Spleen (tissue), 11 donors: ENCODE results near the gene SPAAR. TPM values are rescaled to one million over a fixed set of nuclear protein-coding genes. Genes with fewer than 3 reads are reported as not detected.
"Not testable (repeated sequence)": the region's sequence is repeated elsewhere in the genome, so short reads cannot be mapped to it uniquely, and the experiment has no call there.

Source experiments
- DNase-seq: peaks from one replicate; pipeline ENCODE4 v3.0.0-alpha.2; 2020
- H3K27ac ChIP-seq, 8 donors: fragments of 200-600 bp; sonication (generic) in 7 of 8; 1 replicate in 4 of 8; 2 replicates in 4 of 8; pipeline versions ENCODE4 v1.5.0 to v1.8.0; 2016 to 2021; ENCODE audit warnings: inconsistent platforms in 4 of 8, mild to moderate bottlenecking in 4 of 8, moderate library complexity in 1 of 8
- H3K27me3 ChIP-seq, 7 donors: fragments of 200-600 bp; sonication (generic) in 6 of 7; replicated peaks in 1 of 7; 1 replicate in 4 of 7; 2 replicates in 3 of 7; pipeline versions ENCODE4 v1.5.0 to v1.8.0; 2016 to 2021; ENCODE audit warnings: inconsistent platforms in 3 of 7, mild to moderate bottlenecking in 1 of 7
- H3K36me3 ChIP-seq, 6 donors: fragments of 200-600 bp; sonication (generic) in 5 of 6; 1 replicate in 4 of 6; 2 replicates in 2 of 6; pipeline versions ENCODE4 v1.5.0 to v1.8.0; 2016 to 2021; ENCODE audit warnings: inconsistent platforms in 2 of 6
- H3K4me1 ChIP-seq, 6 donors: fragments of 200-600 bp; sonication (generic) in 5 of 6; 1 replicate in 3 of 6; 2 replicates in 3 of 6; pipeline versions ENCODE4 v1.5.0 to v1.8.0; 2016 to 2021; ENCODE audit warnings: inconsistent platforms in 3 of 6
- H3K4me3 ChIP-seq, 8 donors: fragments of 200-600 bp; sonication (generic) in 7 of 8; 1 replicate in 4 of 8; 2 replicates in 4 of 8; pipeline versions ENCODE4 v1.5.0 to v1.8.0; 2016 to 2021; ENCODE audit warnings: inconsistent platforms in 4 of 8, mild to moderate bottlenecking in 4 of 8, moderate library complexity in 2 of 8
- H3K9me3 ChIP-seq, 8 donors: fragments of 200-600 bp; sonication (generic) in 7 of 8; 1 replicate in 4 of 8; 2 replicates in 4 of 8; pipeline versions ENCODE4 v1.5.0 to v1.8.0; 2016 to 2021; ENCODE audit warnings: inconsistent platforms in 4 of 8
- CTCF ChIP-seq, 11 experiments: fragments of 200-600 bp in 7 of 11; fragments of 450-650 bp in 4 of 11; sonication (generic) in 4 of 11; IDR thresholded peaks in 8 of 11; conservative IDR thresholded peaks in 3 of 11; 1 replicate in 7 of 11; 2 replicates in 4 of 11; pipeline versions ENCODE4 v1.4.0 to v1.8.0; 2016 to 2021; ENCODE audit warnings: antibody characterized with exemption in 11 of 11, inconsistent platforms in 4 of 11, mild to moderate bottlenecking in 1 of 11
- POLR2A ChIP-seq, 3 donors: fragments of 450-650 bp; IDR thresholded peaks; one replicate each; pipeline ENCODE4 v1.5.1; 2017; ENCODE audit warnings: antibody characterized with exemption in 3 of 3, mild to moderate bottlenecking in 1 of 3
- POLR2AphosphoS5 ChIP-seq, 3 donors: sonication (generic); formaldehyde crosslinking; IDR thresholded peaks; one replicate each; pipeline ENCODE4 v1.5.1; 2017; ENCODE audit warnings: antibody characterized with exemption in 3 of 3
- WGBS, 5 donors: extraction: QIAGEN DNeasy Blood & Tissue Kit in 3 of 5; methylation state at CpG; one replicate each; pipeline versions ENCODE4 v1.1.5 to v1.1.7; 2013 to 2018; 5-methylcytosine and 5-hydroxymethylcytosine counted together
- intact Hi-C: fragments of 100-400 bp; cut with DNase I; formaldehyde crosslinking; loops from one replicate; pipeline ENCODE4 v1.15.0; 2023; ENCODE audit warnings: low total_unique reads
- polyA plus RNA-seq, 3 donors: library from polyadenylated mRNA; stranded (reverse); fragments of 200-250 nt; gene quantifications; one replicate each; pipeline ENCODE4 v1.2.1, GENCODE V29; 2013
- total RNA-seq, 7 donors: library from RNA; depleted of rRNA in 3 of 7; stranded (reverse); fragments of >200 nt in 3 of 7; fragmentation: NEBNext Ultra II Directional in 4 of 7; extraction: Animal tissue kit (Norgen Biotek cat#: 25700) in 4 of 7; gene quantifications; one replicate each; pipeline versions ENCODE4 v1.1.0 to v1.2.1, GENCODE V29; 2016 to 2021
- donor health status: healthy with polysubstance abuse.
- donor health status: DM: no; HTN: no; CAD: no; lungs with moderate emphysema.
- donor health status: DM: no; HTN: no; CAD: no.
- donor health status: Bipolar disorder and iron deficiency.
- donor health status: healthy.
- donor health status: DM: no; HTN: no; CAD: no.
- donor health status: DM: yes; HTN: yes; CAD: no.

SPAAR gene
- total and polyA plus RNA-seq, 10 donors = 0.46 to 3.8 (median 1.5) TPM

- TF ChIP-seq POLR2A (IDR thresholded peaks at IDR 0.05) (no peak), CTCF (IDR thresholded peaks at IDR 0.05 in 8 of 11, conservative IDR thresholded peaks at IDR 0.05 in 3 of 11) (no peak), POLR2AphosphoS5 (IDR thresholded peaks at IDR 0.05) (no peak)
- Histone ChIP-seq H3K36me3 (no peaks in the 10 kb centered on the region), H3K27ac (no peak overlapping the region), H3K4me3 (no peak overlapping the region), H3K4me1 (peaks cover 0 to 9% (median 3%) of the 10 kb centered on the region in 6 donors), H3K27me3 (peaks cover 0 to 7% (median 0%) of the 10 kb centered on the region in 7 donors), H3K9me3 (no peaks in the 10 kb centered on the region)
- DNase-seq = no peak
- WGBS, 5 donors = 79 to 98% (median 90%) methylated on average over 3 of the region's 3 CpGs
- intact Hi-C loops = no loop called here
Measured at GRCh38 chr9:35930989-35931388, 21.7 kb downstream of the SPAAR start.

- Histone ChIP-seq H3K9me3 (no peaks in the 10 kb centered on the region), H3K27me3 (peaks cover 0 to 7% (median 0%) of the 10 kb centered on the region in 7 donors), H3K4me1 (peaks cover 0 to 17% (median 6%) of the 10 kb centered on the region in 6 donors), H3K36me3 (no peaks in the 10 kb centered on the region), H3K4me3 (no peak overlapping the region), H3K27ac (no peak overlapping the region)
- WGBS, 5 donors = 70 to 79% (median 77%) methylated on average over 3 of the region's 3 CpGs
- intact Hi-C loops = no loop called here
- DNase-seq = no peak
- TF ChIP-seq POLR2AphosphoS5 (IDR thresholded peaks at IDR 0.05) (no peak), POLR2A (IDR thresholded peaks at IDR 0.05) (no peak), CTCF (IDR thresholded peaks at IDR 0.05 in 8 of 11, conservative IDR thresholded peaks at IDR 0.05 in 3 of 11) (no peak)
Measured at GRCh38 chr9:35932735-35933134, 23.4 kb downstream of the SPAAR start.

- no peak overlapping the region for H3K27ac ChIP-seq
- H3K9me3 ChIP-seq = no peaks in the 10 kb centered on the region
- WGBS, 5 donors = 81 to 95% (median 83%) methylated on average over 4 of the region's 4 CpGs
- H3K4me3 ChIP-seq = no peak overlapping the region
- intact Hi-C loops = no loop called here
- no peak for DNase-seq
- TF ChIP-seq POLR2A (IDR thresholded peaks at IDR 0.05) (no peak), POLR2AphosphoS5 (IDR thresholded peaks at IDR 0.05) (no peak), CTCF (IDR thresholded peaks at IDR 0.05 in 8 of 11, conservative IDR thresholded peaks at IDR 0.05 in 3 of 11) (no peak)
- peaks cover 0 to 7% (median 0%) of the 10 kb centered on the region in 7 donors for H3K27me3 ChIP-seq
- peaks cover 0 to 26% (median 8%) of the 10 kb centered on the region in 6 donors for H3K4me1 ChIP-seq
- no peaks in the 10 kb centered on the region for H3K36me3 ChIP-seq
Measured at GRCh38 chr9:35933550-35934067, 24.3 kb downstream of the SPAAR start.

- H3K9me3 ChIP-seq, H3K27me3 ChIP-seq, intact Hi-C loops, H3K36me3 ChIP-seq, H3K27ac ChIP-seq, H3K4me3 ChIP-seq, DNase-seq: not testable (repeated sequence)
- H3K4me1 ChIP-seq = peaks cover 0 to 27% (median 6%) of the 10 kb centered on the region in 6 donors
- 90 to 97% (median 94%) methylated on average over 6 of the region's 6 CpGs for WGBS, 5 donors
Measured at GRCh38 chr9:35934069-35934468, 24.8 kb downstream of the SPAAR start.
